CD4-positive, alpha-beta T cell treated with Interleukin-1 beta for 1 hour (primary cell): Measurements from ENCODE around the gene FBXL17.

Experiments
- DNase-seq, 2 donors: peaks; one replicate each; pipeline ENCODE4 v3.0.0-alpha.2; 2020 to 2022

The FBXL17 gene

DNA sequence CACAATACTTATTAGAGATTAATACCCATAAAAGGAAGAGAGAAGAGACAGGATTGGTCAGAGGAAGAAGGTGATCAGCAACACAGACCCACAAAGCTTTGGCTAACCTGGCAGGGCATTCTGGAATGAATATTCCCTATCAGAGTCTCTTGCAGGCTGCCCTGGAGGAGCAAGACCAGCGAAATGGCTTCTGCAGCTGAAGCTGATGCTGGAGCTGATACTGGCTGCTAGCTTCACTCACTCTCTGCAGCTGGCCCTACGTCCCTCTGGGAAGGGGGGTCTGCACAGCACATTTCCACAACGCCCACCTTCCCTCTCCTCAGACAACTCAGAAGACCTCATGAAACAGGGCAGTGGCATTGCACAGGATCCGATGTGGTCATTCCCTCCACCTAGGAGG is 541.3 kb downstream of the FBXL17 start:
- no peak for DNase-seq

DNA sequence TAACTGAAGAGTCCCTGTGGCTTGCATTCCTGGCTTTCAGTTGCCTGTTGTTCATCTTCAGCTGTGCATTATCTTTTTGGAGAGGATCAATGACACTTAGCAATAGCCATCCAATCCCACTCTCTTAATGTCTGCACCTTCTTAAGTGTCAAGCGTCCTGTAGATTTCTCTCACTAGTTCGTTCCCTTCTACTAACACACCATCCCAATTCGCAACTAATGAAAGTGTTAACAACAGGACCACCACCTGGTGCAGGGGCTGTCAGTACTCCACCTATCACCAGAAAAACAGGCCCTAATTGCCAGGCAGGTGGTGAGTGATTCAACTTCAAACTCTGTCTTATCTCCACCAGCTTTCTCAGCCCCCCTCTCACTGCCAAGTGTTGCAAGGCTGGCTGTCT is 541.7 kb downstream of the FBXL17 start:
- no peak for DNase-seq

DNA sequence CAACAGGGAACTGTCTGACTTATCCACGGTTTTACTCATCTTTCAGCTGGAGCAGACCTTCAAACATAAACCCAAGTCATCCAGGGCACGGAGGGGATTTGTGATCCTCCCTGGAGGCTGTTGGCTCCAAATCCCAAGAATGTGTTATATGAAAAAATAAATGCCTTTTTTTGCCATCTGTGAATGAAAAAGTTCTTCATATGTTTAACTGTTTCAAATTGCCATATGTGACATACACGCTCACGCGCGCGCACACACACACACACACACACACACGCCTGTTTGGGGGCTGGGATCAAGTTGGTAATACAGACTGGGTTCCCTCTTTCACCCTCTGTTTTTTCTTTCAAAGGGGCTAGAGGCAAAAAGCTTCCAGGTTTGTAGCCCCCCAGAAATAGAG is 546.8 kb downstream of the FBXL17 start:
- no peak for DNase-seq

DNA sequence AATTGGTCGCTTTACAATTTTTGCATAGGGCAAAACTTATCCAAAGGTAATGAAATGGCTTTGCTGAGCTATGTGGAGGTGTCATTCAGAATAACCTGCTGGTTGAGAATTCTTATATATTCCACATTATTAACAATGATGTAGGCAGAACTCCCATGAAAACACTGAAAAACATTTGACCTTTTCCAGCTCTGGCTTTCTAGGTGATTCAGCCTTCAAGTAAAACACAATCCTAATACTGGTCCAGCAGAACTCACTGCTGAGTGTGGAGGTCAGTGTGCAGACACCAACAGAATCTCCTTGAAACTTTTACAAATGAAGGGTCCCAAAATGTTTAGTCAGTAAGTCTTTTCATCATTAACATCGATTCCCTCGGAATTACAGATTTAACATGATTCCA is 549.2 kb downstream of the FBXL17 start:
- no peak for DNase-seq

DNA sequence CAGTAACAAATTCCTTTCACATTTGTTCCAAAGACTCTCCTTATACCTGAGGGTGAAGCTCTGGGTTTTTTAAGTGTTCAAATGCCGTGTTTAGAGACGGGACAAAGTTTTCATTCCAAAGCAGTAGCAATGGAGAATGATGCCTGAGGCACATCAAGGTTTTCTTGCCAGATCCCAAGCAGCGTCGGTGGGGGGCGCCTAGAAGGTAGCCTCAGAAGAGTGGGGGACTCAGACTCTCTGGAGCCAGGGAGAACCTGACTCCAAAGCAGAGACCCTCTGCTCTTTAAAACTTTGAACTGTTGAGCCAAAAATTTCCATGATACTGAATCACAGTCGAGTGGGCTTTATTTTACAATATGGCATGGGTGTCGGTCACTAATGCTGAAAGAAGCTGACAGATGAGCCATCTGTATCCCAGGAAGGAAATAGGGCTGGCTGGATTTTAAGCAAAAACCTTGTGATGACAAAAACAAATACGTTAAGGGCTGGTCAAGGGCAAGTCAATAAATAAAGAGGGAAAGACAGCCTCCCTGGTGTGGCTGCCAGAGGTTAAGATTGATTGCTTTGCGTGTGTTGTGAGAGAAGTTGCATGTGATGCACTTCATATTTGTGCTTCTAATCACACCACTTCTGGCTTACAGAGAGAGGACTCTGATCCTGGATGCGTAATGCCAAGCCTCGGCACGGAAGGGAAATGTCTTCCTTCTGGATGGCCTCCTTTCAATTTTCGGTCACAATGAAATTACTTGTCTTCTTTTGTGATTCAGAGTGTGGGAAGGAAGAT is 550.1 kb downstream of the FBXL17 start:
- DNase-seq = no peak

DNA sequence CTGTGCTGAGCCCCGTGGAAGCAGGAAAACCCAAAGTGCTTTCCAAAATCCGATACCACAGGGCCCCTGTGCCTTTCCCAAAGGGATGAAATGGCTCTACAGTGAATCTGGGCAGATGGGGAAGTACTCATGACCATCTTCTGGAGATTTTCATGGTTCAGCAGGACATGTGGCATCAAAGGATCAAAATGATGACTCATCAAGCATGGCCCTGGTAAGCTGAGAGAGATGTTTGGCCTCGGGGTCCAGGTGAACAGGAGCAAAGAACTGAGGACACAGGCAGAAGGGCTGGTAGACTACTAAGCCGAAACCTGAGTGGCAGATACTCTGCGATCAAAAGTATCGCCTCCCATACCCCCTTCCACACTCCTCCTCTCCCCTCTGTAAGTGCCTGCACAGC is 551.1 kb downstream of the FBXL17 start:
- no peak for DNase-seq

DNA sequence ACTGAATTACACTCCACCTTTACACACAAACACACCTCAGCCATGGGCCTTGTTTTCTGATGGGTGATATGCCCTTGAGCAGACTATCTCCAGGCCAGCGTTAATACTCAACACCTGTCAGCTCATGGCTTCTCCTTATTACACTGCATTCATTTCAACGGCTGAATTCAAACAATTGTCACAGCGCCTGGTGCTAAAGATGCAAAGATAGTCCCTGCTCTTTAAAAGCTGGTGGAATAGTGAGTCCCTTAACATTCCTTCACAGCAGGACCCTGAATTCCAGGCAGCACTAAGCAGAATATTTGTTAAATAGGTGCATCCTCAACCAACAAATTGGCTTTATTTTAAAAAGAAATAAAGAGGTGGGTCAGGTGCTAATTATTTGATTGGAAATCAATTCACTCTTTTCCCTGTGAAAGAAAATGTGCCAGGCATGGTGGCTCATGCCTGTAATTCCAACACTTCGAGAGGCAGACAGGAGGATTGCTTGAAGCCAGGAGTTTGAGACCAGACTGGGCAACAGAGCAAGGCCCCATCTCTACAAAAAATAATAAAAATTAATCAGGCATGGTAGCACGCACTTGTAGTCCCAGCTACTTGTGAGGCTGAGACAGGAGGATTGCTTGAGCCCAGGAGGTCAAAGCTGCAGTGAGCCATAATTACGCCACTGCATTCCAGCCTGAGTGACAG is 555.4 kb downstream of the FBXL17 start:
- DNase-seq = no peak

DNA sequence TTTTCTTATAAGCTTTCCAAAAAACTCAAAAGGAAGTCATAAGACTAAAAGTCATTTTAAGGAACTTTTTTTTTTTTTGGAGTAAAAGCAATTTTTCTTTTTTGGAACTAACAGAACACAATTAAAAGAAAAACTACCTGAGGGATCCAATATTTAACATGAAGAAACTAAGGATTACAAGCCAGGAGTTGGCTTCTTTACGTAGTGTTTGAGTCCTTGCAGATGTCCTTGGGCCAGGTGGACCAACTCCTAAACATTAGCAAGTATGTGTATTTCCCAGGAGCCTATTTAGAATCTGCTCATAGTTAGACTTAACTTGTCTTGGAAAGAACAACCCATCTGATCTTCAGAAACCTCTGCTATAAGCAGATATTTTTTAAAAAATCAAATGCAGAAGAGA is 557.1 kb downstream of the FBXL17 start:
- no peak for DNase-seq

GRCh38 chr5:107821288-107821687 is 560.6 kb downstream of the FBXL17 start:
- no peak for DNase-seq

GRCh38 chr5:107820429-107820828 is 561.5 kb downstream of the FBXL17 start:
- DNase-seq = no peak

- no peak for DNase-seq
Measured at GRCh38 chr5:107817951-107818350, 563.9 kb downstream of the FBXL17 start.

- DNase-seq = no peak
Measured at GRCh38 chr5:107817436-107817835, 564.5 kb downstream of the FBXL17 start.

DNA sequence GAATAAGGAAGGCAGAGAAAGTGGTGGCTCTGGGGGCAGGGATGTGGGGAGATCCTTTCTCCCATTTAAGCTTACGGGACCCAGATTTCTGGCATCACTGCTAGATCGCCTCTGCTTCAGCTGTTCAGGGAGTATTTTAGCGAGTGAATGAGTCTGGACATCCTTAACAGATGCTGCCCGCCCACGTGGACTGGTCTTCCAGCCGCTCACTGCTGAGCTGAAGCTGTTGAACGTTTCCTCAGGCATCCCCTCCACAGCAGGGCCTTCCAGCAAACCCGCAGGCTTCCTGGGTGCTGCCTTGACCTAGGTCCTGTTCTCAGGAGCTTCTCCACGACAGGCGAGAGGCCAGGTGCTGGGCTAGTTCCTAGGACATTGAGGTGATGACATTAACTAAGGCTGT is 566.8 kb downstream of the FBXL17 start:
- no peak for DNase-seq

DNA sequence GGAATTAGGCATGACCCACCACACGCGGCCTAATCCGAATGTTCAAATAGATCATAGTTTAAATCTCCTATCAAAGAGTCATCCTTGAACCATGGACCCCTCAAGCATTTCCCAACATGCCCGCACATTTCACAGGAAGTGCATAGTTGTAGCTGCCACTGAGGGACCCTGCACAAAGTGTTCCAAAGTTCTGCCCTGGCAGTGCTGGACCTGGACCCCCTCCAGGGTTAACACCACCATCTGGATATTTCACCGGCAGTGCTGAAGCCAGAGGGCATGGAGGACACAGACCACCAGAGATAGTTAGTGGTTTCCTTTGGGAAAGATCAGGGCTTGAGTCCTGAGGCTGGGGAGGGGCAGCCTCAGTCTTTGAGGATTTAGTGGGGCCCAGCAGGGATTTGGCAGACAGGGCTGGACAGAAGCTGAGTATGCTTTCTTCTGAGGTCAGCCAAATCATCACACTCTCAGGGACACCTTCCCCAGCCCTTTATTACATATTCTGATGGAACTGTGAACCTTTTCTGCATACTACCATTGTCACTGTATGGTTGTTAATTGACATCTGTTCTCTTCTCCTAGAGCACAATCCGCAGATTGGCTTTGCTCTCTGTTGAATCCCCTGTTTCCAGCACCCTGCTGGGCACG is 567.6 kb downstream of the FBXL17 start:
- no peak for DNase-seq

- DNase-seq = no peak
Measured at GRCh38 chr5:107813559-107813958, 568.3 kb downstream of the FBXL17 start.

DNA sequence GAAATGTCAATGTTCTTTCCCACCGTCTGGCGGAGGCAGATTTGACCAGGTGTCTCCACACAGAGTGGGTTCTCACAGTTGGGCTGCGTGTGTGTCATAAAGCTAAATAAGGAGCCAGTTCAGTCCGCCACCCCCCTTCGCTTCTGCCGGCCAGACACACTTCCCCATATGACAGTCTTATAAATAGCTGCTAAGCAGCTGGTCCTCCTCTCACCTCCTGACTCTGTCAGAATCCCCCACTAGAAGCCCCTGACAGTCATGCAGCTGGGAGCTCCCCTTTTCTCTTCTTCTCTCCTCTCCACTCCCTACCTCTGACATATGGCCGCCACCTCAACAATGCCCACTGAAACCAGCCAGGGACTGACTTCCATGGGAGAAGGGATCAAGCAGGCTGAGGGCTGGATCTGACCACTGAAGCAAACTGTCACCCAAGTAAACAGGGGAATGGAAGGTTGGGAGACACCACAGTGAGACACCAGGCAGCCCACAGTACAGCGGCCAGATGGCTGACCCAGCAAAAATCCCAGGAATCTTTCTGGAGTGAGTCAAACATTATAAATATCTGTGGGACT is 569.2 kb downstream of the FBXL17 start:
- DNase-seq = no peak

DNA sequence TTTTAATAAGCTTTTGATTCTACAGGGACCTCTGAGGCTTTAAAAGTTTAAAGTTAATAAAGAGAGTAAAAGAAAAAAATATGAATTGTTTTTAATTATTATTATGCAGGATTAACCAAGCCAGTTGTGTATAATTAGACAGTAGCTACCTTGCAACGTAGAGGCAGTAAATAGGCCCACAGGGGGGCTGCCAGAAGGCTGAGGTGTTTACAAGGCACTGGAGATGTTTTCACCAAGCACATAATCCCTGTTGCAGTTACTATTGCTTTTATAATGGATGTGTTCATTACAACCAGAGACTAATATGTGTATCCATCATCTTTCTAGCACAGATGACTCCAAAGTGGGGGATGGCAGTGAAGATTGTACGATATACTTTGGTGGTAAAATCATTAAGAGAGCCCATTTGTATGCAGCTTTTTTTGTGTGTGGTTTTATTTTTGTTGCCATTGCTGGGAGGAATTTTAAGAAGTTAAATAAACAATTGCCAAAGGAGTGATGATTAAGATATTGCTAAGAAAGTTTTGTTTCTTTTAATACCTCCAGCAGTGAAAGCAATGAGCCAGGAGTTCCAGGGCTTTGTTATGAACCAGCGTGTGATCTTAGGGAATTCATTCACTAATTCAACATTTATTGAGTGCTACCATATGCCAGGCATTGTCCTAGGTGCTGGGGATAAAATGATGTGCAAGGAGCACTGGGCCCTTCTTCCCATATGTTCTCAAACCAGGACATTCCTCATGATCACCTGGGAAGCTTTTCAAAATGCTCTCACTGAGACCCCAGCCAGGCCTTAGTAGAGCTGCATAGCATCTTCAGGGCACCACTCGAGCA is 572.5 kb downstream of the FBXL17 start:
- DNase-seq = no peak
